NCI-H345 (cell line): Measurements from ENCODE around the gene SEMA5A.

Experiments
- DNase-seq: peaks from one replicate; lab custom pipeline; 2025; lab: John Stamatoyannopoulos, UW

SEMA5A gene

GRCh38 chr5:9212605-9213004 is 333.3 kb downstream of the SEMA5A start:
- DNase-seq: no peak

DNA sequence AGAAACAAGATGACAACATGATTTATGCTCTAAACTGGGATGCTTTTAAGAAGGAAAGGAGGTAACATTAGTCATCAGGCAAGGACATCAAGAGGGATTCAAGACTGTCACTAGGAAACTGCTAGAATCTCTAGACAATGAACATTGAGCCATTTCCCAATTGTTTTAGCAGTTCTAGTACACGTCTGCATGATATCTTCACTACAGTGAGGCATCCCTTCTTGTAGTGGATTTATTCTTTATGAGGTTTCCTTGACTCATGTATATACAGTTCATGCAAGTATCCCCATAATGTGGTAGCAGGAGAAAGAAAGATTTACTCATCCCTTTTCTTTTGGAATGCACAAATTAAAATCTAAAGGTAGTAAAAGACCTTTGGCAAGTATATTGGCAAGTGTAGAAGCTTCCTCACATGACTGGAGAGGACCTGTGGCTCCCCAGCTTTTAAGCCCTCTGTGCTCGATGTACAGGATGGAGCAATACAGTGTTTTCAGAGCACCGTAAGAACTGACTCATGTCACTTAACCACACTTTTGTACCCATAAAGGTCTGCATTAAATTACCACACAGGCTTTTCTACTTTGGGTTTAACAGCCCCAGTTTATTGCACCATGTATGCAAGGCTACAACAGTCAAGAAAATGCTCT is 335.9 kb downstream of the SEMA5A start:
- no peak for DNase-seq

DNA sequence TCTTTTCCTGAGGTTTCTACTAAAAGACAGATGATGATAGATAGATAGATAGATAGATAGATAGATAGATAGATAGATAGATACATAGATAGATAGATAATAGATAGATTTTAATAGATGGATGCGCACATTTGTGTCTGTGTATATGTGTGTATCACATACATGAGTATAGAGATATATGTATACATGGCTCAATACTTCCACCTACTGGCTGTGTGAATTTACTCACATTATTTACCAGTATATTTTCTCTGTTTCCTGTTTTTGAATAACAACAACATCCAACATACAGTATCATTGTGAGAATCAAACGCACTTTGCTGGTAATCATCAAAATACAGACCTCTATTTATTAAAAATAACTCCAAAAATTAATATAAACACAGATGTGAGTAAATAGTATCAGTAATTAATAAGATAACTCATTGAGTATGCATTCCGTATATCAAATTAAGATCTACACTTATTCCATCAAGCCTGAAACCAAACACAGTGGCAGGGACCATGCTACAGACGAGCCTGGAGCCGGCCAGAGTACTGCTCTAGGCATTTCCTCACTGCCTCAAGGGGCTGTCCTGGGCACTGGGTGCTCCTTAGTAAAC is 338.0 kb downstream of the SEMA5A start:
- peak; percentile 63 for DNase-seq

GRCh38 chr5:9202636-9203035 is 343.2 kb downstream of the SEMA5A start:
- DNase-seq: no peak

- DNase-seq: no peak
Measured at GRCh38 chr5:9201761-9202160, 344.1 kb downstream of the SEMA5A start.

- no peak for DNase-seq
Measured at GRCh38 chr5:9201011-9201410, 344.9 kb downstream of the SEMA5A start.

DNA sequence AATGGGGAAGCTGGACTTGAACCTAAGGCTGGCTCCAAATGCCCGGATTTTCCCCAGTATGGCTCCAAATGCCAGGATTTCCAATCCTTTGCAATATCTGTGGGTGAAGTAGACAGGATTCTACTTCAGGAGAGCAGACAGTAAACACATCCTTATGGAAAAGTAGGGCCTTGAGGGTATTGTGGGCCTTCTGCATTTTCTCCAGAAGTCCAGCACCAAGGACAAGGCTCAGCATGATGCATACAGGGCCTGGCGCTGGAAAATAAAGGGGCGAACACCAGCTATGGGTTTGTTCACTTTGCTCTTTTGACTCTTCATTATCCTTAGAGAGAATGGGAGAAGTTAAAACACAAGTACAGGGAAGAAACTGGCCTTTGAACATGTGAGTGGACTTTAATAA is 347.5 kb downstream of the SEMA5A start:
- no peak for DNase-seq

GRCh38 chr5:9197881-9198260 is 348.0 kb downstream of the SEMA5A start:
- DNase-seq: no peak

GRCh38 chr5:9196403-9197227 is 349.3 kb downstream of the SEMA5A start:
- no peak for DNase-seq

DNA sequence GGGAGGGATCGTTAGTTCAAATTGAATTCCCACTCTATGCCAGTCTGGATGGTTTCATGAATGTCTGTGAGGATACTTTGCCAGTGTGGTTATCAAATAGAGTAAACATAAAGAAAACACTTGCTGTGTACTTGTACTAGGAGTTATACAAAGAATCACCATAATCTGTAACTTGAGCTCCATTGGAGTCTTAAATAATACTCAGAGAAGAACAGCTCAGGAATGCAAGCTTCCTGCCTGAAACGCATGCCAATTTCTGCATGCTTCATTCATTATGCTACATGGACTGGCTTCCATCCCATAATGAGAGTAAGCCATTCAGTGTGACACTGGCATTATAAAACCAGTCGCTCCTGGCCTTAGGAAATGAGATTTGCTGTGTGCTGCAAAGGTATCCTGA is 351.4 kb downstream of the SEMA5A start:
- DNase-seq: no peak

DNA sequence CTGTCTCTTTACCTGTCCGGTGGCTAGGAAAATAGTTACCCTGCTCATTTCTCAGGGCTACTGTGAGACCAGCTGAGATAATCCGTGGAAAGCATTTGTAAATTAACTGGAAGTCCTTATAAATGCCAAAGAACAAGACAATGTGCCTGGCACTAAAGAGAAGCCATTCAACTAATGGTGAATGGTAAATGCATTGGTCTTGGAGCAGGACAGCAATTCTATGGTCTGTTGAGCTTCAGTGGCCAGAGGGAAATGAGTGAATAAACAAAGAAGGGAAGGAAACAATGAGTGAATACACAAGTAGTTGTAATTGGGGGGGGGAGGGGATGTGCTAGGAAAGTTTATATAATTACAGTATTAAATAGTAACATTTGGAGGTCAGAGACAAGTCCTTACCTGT is 353.6 kb downstream of the SEMA5A start:
- DNase-seq: peak; percentile 19

DNA sequence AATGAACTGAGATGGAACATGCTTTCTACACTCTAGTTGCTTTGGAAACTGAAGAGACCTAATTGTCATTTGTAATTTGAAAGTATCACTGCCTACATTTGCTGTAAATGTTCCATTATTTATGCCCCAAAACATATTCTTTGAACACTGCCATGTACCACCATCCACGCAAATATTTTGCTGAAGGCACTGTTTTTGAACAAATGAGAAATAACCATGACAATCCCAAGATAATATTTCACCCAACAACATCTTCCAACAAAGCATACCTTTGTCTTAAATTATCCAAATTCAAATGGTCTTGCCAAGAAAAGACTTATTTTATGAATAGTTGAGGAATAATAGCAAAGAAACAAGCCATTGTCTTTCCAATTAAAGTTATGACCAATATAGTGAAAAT is 356.2 kb downstream of the SEMA5A start:
- DNase-seq: no peak

GRCh38 chr5:9188956-9189355 is 356.9 kb downstream of the SEMA5A start:
- DNase-seq: no peak

GRCh38 chr5:9188131-9188530 is 357.7 kb downstream of the SEMA5A start:
- no peak for DNase-seq

DNA sequence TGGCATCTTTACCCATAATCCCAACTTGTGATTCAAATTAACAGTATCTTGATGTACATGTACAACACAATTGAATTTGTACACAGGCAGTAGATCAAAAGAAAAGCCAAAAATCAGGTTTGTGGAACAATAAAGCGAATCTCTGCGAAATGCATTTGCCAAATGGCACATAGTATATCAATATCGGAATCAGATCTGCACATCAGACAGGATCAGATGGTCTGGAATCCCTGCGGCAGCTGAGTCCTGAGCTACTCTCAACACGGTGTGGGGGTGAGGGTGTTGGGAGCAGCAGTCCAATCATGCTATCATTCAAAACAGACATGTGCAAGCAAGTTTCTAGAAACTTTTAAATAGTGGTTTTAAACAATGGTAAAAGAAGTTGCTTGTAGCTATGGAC is 358.3 kb downstream of the SEMA5A start:
- no peak for DNase-seq

DNA sequence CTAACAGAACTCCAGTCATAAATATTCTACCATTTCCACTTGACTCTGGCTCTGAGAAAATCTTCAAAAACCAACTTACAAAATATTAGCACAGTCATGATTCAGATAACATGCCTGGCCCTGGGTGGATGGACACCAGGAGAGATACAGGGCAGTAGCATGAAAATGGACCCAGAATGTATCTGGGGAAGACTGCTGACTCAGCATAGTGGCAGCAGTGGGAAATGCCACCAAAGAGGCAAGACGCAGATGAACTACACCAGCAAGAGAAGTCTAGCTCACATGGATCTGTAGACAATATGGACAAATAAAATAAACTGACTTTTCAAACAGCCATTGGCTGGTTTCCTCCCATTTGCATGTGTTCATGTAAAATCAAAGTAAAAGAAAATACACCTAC is 359.8 kb downstream of the SEMA5A start:
- no peak for DNase-seq

DNA sequence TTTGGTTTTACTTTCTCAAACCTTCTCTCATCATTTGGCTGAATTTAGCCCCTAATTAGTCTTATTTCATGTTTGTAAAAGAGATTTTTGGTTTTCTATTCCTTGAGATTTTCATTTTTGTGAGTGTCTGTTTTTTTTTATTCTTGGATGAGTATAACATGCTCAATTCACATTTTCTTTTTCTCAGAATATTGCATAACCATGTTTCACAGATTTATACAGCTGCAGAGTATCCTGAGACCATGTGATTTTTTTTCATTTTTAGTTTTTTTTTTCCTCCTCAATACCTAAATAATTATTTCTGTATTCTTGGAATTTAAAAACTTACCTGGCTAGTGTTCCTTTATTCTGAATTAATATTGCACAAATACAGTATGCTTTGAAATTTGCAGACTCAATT is 361.9 kb downstream of the SEMA5A start:
- no peak for DNase-seq

DNA sequence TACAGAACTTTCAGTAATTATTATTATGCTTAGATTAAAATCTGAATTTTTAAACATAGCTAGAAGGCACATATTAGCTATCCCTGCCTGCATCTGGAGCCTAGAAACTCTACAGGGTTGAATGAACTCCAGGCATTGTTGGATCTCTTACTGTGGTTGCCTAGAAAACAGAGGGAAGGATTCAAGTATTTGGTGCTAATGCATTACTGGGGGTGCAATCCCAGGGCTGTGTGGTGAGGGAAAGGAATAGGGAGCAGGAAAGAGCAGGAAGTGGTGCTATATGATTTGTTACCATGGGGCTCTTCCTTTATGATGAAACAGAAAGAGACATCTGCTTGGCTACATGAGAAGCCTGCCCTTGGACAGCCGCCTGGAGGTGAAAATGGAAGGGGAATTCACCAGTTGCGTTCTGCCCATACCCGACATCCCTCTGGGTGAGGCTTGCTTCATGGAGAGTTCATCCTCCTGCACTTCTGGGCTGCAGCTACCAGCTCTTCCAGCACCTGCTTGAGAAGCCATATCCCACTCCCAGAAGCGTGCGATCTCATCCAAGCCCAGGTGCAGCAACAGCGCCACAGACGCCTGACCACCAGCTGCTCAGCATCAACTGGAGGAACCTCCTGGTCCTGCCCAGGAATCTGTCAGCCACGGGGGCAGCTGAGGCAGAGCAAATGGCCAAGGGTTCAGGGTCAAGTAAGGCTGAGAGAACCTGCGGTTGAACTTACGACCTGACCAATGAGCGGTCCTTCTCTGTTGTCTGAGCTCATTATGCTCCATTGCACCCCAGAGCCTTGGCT is 362.8 kb downstream of the SEMA5A start:
- no peak for DNase-seq

DNA sequence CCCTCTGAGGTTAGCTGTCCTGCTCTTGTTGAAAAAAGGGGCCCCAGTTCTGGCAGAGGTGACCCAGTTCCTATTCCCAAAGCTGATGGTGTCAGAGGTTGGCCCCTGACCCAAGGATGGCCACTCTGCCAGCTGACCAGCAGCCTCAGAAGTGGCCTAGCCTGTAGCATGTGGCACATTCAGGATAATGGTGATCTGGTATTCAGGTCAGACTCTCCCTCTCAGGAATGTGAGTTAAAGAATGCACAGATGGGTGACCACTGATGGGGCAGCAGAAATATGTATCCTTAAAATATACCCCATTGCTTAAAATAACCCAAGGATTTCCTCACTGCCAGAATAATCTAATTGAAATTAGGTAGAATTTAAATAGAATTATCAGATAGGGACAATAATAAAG is 369.2 kb downstream of the SEMA5A start:
- no peak for DNase-seq

DNA sequence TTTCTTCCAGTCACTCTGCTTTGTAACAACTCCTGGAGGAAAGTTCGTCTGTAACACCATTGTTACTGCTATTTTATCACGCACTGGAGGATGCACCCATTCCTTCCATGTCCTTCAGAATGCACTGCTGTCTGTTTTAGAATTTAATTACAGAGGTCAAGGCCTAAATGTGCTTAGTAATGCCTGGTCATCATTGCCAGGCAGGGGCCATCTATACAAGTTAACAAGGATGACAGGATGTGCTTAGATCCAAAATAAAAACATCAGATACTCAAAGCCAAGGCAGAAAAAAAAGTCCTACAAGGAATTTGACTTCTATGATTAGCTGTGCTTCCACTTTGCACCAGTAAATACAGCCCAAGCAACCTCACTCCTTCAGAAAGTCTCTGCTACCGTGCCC is 371.4 kb downstream of the SEMA5A start:
- no peak for DNase-seq

DNA sequence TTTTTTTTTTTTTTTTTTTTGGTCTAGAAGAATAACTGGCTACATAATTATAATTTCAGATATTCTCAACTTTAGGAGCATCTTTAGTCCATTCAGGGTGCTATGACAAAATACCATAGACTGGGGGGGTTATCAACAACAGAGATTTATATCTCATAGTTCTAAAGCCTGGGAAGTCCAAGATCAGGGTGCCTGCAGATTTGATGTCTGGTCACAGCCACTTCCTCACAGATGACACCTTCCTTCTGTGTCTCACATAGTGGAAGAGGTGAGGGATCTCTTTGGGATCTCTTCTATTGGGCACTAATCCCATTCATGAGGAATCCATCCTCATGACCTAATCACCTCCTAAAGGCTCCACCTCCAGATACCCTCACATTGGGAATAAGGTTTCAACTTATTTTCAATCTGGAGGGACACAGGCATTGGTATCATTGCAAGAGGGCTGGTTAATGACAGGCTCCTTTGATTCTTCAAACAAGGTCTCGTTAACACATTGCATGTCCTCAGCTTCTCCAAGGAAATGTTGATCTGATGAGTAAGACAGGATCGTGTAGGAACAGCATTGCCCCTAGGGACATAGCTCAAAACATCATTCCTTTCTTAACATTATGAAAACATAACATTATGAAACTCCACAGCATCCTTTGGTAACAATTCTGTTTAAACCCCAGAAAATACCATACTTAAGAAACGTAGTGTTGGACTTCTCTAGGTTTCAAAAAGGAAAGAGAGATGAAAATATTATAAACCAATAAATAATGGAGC is 372.4 kb downstream of the SEMA5A start:
- no peak for DNase-seq

- no peak for DNase-seq
Measured at GRCh38 chr5:9170026-9170425, 375.8 kb downstream of the SEMA5A start.
